ENCODE data around the gene MUC5B. TPM values are rescaled to one million over a fixed set of nuclear protein-coding genes. Genes with fewer than 3 reads are reported as not detected.
A peak's percentile ranks its signal among the peaks of the same experiment; 100 is the strongest.

The MUC5B gene
- total and polyA plus RNA-seq, 4 donors, result 0.17 to 0.95 (median 0.50) TPM; not detected in 1

GRCh38 chr11:1297011-1297575 is 74.2 kb downstream of the MUC5B start (continued):
- TF ChIP-seq REST (IDR thresholded peaks at IDR 0.05) (peak; percentile 41), RXRA (IDR thresholded peaks at IDR 0.05) (no peak), FOXA1 (IDR thresholded peaks at IDR 0.05) (no peak)

DNA sequence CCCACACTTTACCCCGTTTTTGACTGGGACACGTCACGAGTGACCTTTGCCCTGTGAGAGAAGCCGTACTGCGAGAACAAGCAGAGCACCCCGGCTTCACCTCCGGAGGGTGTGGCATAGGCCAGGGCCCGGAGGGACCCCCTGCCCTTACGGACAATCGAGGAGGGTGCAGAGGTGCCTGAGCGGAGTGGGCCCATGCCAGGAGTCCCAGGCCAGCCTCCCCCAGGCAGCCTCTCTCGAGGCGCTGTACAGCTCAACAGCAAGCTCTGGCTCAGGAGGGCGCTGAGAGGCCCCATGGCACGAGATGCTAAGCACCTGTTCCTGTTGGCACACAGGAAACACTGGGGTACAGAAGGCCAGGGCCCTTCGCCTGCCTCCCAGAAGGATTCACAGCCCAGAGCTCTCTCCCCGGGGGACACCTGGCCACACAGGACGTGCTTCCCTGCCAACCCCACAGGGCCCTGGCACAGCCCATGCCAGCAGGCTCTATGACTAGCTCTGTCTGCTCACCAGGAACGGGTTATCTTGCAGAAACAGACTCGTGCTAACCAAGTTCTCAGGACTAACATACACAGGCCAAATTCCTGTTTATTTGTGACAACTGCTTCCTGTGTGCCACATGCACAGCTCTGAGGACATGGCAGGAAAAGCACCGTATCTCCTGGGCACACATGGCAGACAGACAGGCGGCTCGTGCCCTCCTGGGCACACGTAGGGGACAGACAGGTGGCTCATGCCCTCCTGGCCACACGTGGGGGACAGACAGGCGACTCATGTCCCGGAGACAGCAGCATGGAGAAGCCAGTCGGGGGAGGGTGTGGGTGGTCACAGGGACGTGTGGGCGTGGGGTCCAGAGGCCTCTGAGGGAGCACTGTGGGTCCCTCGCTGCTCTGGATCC is 75.0 kb downstream of the MUC5B start:
- peak; percentile 34 for DNase-seq (ENCODE audit: low spot score)
- peaks cover 0 to 12% (median 5%) of the 10 kb centered on the region in 4 donors for H3K36me3 ChIP-seq (ENCODE audit: control insufficient read depth in 4 of 4, insufficient read depth in 3 of 4, low read depth in 1 of 4, low read length in 3 of 4)
- no peaks in the 10 kb centered on the region for H3K27me3 ChIP-seq (ENCODE audit: control insufficient read depth in 4 of 4, insufficient read depth in 4 of 4, low read length in 3 of 4)
- WGBS, result 30% methylated on average over 31 of the region's 31 CpGs
- H3K9me3 ChIP-seq (ENCODE audit: control insufficient read depth in 4 of 4, low read length in 3 of 4), result no peaks in the 10 kb centered on the region
- H3K4me1 ChIP-seq (ENCODE audit: control insufficient read depth in 4 of 4, insufficient read depth in 4 of 4, low read length in 3 of 4), result peaks cover 26 to 64% (median 47%) of the 10 kb centered on the region in 4 donors
- peak overlapping the region; percentile 13 to 78 for H3K9ac ChIP-seq (ENCODE audit: low read depth in 1 of 2, low read length in 2 of 2)
- TF ChIP-seq, protein P1, sequence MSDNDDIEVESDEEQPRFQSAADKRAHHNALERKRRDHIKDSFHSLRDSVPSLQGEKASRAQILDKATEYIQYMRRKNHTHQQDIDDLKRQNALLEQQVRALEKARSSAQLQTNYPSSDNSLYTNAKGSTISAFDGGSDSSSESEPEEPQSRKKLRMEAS (IDR thresholded peaks at IDR 0.05), result no peak
- TF ChIP-seq SP1 (IDR thresholded peaks at IDR 0.05) (peak; percentile 69), YY1 (IDR thresholded peaks at IDR 0.05) (peak; percentile 56), CTCF (IDR thresholded peaks at IDR 0.05; ENCODE audit: low read depth, low read length, missing input control) (no peak), JUND (IDR thresholded peaks at IDR 0.05) (no peak), FOXA2 (IDR thresholded peaks at IDR 0.05) (peak; percentile 47), GABPA (IDR thresholded peaks at IDR 0.05 in 1 of 2, conservative IDR thresholded peaks at IDR 0.05 in 1 of 2) (peak in 1 of 2 donors; percentile 59), NR2F2 (IDR thresholded peaks at IDR 0.05) (no peak), EGR1 (IDR thresholded peaks at IDR 0.05; ENCODE audit: low read depth in 2 of 2) (no peak), RXRA (IDR thresholded peaks at IDR 0.05) (peak; percentile 47 to 57), HNF4A (conservative IDR thresholded peaks at IDR 0.05) (peak; percentile 72 to 79), TAF1 (conservative IDR thresholded peaks at IDR 0.05) (no peak), HNF4G (IDR thresholded peaks at IDR 0.05) (peak; percentile 48), REST (IDR thresholded peaks at IDR 0.05) (peak; percentile 45), ATF3 (IDR thresholded peaks at IDR 0.05) (no peak), RAD21 (IDR thresholded peaks at IDR 0.05) (no peak), FOXA1 (IDR thresholded peaks at IDR 0.05) (peak; percentile 12)
- no peak overlapping the region for H3K4me3 ChIP-seq (ENCODE audit: low read depth in 1 of 3, low read length in 3 of 3)
- peak overlapping the region; percentile 89 to 97 for H3K27ac ChIP-seq (ENCODE audit: low read depth in 1 of 2, low read length in 2 of 2)

All from liver (tissue), 9 donors.